HepG2 (cell line): ENCODE data around the gene NCKAP1. TPM values are rescaled to one million over a fixed set of nuclear protein-coding genes. Genes with fewer than 3 reads are reported as not detected.

Experiments
- ATAC-seq: fragments of 200-7000 bp; cut with Tn5 transposase; 3 replicates; pipeline ENCODE4 v1.9.1; 2020; ENCODE audit warnings: mild to moderate bottlenecking, moderate library complexity
- BruUV-seq: library from RNA; stranded (reverse); fragments of 400-500 nt; replicated peaks from 2 replicates; lab custom pipeline; 2021; lab: Mats Ljungman, UMichigan
- CTCF ChIA-PET: fragments of 300-600 bp; formaldehyde crosslinking; extraction: SDS; loops from one replicate; lab custom pipeline; 2021; ENCODE audit warnings: low total read pairs, inconsistent platforms, low intra/inter-chr PET ratio; lab: Yijun Ruan, JAX
- POLR2A ChIA-PET: fragments of 350-600 bp; sonication (Branson Sonifier 250); formaldehyde crosslinking; loops from one replicate; lab custom pipeline; 2020; ENCODE audit warnings: antibody characterized with exemption, inconsistent platforms; lab: Yijun Ruan, JAX
- DNase-seq: peaks from one replicate; pipeline ENCODE4 v3.0.0-alpha.2; 2015; ENCODE audit warnings: low spot score
- FAIRE-seq: peaks from 3 replicates; lab custom pipeline; 2011; peaks lifted over from hg19 to GRCh38; lab: Jason Lieb, UNC
- H2AFZ ChIP-seq: one replicate; pipeline ENCODE4 v1.6.1; 2011; ENCODE audit warnings: low read length, inconsistent platforms
- H3K27ac ChIP-seq: fragments of 300-600 bp; 3 replicates; pipeline ENCODE4 v1.8.0; 2011; ENCODE audit warnings: mixed run types, mild to moderate bottlenecking, mixed read lengths, low read length, inconsistent platforms; ENCODE audit not compliant: insufficient read depth; ENCODE audit errors: extremely low read length
- H3K27me3 ChIP-seq, 2 experiments: fragments of 200-600 bp in 1 of 2; 2 replicates in 1 of 2; 3 replicates in 1 of 2; pipeline versions ENCODE4 v1.6.0 to v1.8.0; 2011; ENCODE audit warnings: low read length in 2 of 2, mild to moderate bottlenecking in 2 of 2, moderate library complexity in 2 of 2, inconsistent platforms in 1 of 2; ENCODE audit not compliant: insufficient read depth in 2 of 2, control insufficient read depth in 1 of 2
- H3K36me3 ChIP-seq, 2 experiments: fragments of 200-600 bp in 1 of 2; replicated peaks in 1 of 2; 2 replicates in 1 of 2; 3 replicates in 1 of 2; pipeline versions ENCODE4 v1.5.1 to v1.8.0; 2011; ENCODE audit warnings: low read length in 2 of 2, inconsistent platforms in 1 of 2; ENCODE audit not compliant: insufficient read depth in 2 of 2, control insufficient read depth in 1 of 2
- H3K4me1 ChIP-seq: 2 replicates; pipeline ENCODE4 v1.5.1; 2012; ENCODE audit warnings: low read length, inconsistent platforms; ENCODE audit not compliant: insufficient read depth
- H3K4me2 ChIP-seq: 2 replicates; pipeline ENCODE4 v1.6.0; 2011; ENCODE audit warnings: low read depth, low read length, inconsistent platforms
- H3K4me3 ChIP-seq, 3 experiments: fragments of 200-600 bp in 1 of 3; sonication (generic), shearing (Covaris generic) in 1 of 3; replicated peaks in 1 of 3; 2 replicates each; pipeline ENCODE4 v1.5.1; 2011 to 2016; ENCODE audit warnings: low read length in 3 of 3, inconsistent platforms in 2 of 3, low read depth in 2 of 3, mild to moderate bottlenecking in 2 of 3, control low read depth in 1 of 3, mixed read lengths in 1 of 3; ENCODE audit not compliant: insufficient read depth in 1 of 3
- H3K79me2 ChIP-seq: one replicate; pipeline ENCODE4 v1.6.1; 2011; ENCODE audit warnings: low read length, inconsistent platforms; ENCODE audit not compliant: insufficient read depth
- H3K9ac ChIP-seq: 2 replicates; pipeline ENCODE4 v1.6.0; 2011; ENCODE audit warnings: mild to moderate bottlenecking, low read depth, low read length, inconsistent platforms; ENCODE audit not compliant: insufficient read depth
- H3K9me3 ChIP-seq: 2 replicates; pipeline ENCODE4 v1.5.1; 2012; ENCODE audit warnings: mild to moderate bottlenecking, low read length
- H4K20me1 ChIP-seq: 2 replicates; pipeline ENCODE4 v1.6.0; 2011; ENCODE audit warnings: inconsistent platforms, mild to moderate bottlenecking, low read length, moderate library complexity; ENCODE audit not compliant: insufficient read depth
- AFF4 ChIP-seq: sonication (generic); formaldehyde crosslinking; IDR thresholded peaks from 2 replicates; pipeline ENCODE4 v1.4.0; 2020; ENCODE audit warnings: missing genetic modification reagents
- E2F2 ChIP-seq: sonication (generic); formaldehyde crosslinking; IDR thresholded peaks from 2 replicates; pipeline ENCODE4 v1.4.0; 2020; ENCODE audit warnings: missing genetic modification reagents, borderline replicate concordance
- ISL2 ChIP-seq: sonication (generic); formaldehyde crosslinking; IDR thresholded peaks from 2 replicates; pipeline ENCODE4 v1.5.0; 2020; ENCODE audit warnings: missing genetic modification reagents
- MLLT10 ChIP-seq: sonication (generic); formaldehyde crosslinking; IDR thresholded peaks from 2 replicates; pipeline ENCODE4 v1.4.0; 2020; ENCODE audit warnings: missing genetic modification reagents
- ZNF317 ChIP-seq: sonication (generic); formaldehyde crosslinking; IDR thresholded peaks from 2 replicates; pipeline ENCODE4 v1.5.0; 2020; ENCODE audit warnings: mild to moderate bottlenecking, missing genetic modification reagents
- ZNF720 ChIP-seq: sonication (generic); formaldehyde crosslinking; IDR thresholded peaks from 2 replicates; pipeline ENCODE4 v1.4.0; 2020; ENCODE audit warnings: missing genetic modification reagents
- ZNF800 ChIP-seq: sonication (generic); formaldehyde crosslinking; IDR thresholded peaks from 2 replicates; pipeline ENCODE4 v1.4.0; 2020; ENCODE audit warnings: missing genetic modification reagents
- WGBS: methylation state at CpG from one replicate; pipeline ENCODE4 v1.1.6; 2017; ENCODE audit warnings: low lambda C conversion rate; 5-methylcytosine and 5-hydroxymethylcytosine counted together
- in situ Hi-C: cut with HindIII; loops from 2 replicates; pipeline ENCODE4 v1.10.0; 2017; ENCODE audit warnings: low pct_unique_long_range_greater_than_20kb; ENCODE audit not compliant: extremely low pct_ligation_motif_present
- intact Hi-C: fragments of 100-400 bp; cut with micrococcal nuclease; formaldehyde crosslinking; loops from one replicate; pipeline ENCODE4 v1.10.0; 2022; ENCODE audit not compliant: unreplicated experiment
- polyA plus RNA-seq, 8 experiments: library from polyadenylated mRNA; depleted of rRNA in 3 of 8; stranded (reverse) in 7 of 8; unstranded in 1 of 8; fragments of >200 nt; fragmentation: Illumina TruSeq in 4 of 8; extraction: Trizol in 4 of 8; gene quantifications; 2 replicates each; pipeline versions ENCODE4 v1.2.1 to v1.2.3, GENCODE V29; 2011 to 2016; ENCODE audit warnings: low read depth in 4 of 8, missing spikeins in 1 of 8, mixed read lengths in 1 of 8; ENCODE audit not compliant: insufficient read depth in 1 of 8
- total RNA-seq, 5 experiments: library from RNA; depleted of rRNA; stranded (reverse); fragments of >200 nt; fragmentation: Illumina TruSeq; extraction: Trizol; gene quantifications; 2 replicates each; pipeline ENCODE4 v1.2.3, GENCODE V29; 2016; ENCODE audit warnings: low read depth in 1 of 5

The NCKAP1 gene
- total and polyA plus RNA-seq, 2 of the 13 experiments (the other 11 are each of a cell fraction or from before 2014, with no cell fraction given), result 72.1 to 96.3 TPM

GRCh38 chr2:182971820-182972547, 66.3 kb downstream of the NCKAP1 start (continued):
- no peak for TF ChIP-seq E2F2 (CRISPR knock-in tag)
- no peak for TF ChIP-seq ZNF720 (CRISPR knock-in tag)
- TF ChIP-seq ZNF800 (CRISPR knock-in tag), result no peak
- TF ChIP-seq MLLT10 (CRISPR knock-in tag), result no peak
- TF ChIP-seq, all 625 proteins: peak for 0

- DNase-seq (no peak), FAIRE-seq (no peak), ATAC-seq (no peak)
- POLR2A ChIA-PET, result no interaction called here
- no peaks in the 10 kb centered on the region for H4K20me1 ChIP-seq
- WGBS, result 96% methylated on average over 1 of the region's 1 CpG
- intact Hi-C loops (loop anchor here (10.0 kb wide), 1 partner anchor 786 kb away; no protein-coding TSS in a partner anchor), in situ Hi-C loops (no loop called here)
- H3K4me2 ChIP-seq, result no peak overlapping the region
- peaks cover 3 to 46% of the 10 kb centered on the region in 2 experiments; a peak in 4 of 5 replicates for H3K36me3 ChIP-seq
- no peaks in the 10 kb centered on the region for H3K9me3 ChIP-seq
- H3K79me2 ChIP-seq, result peaks cover 3% of the 10 kb centered on the region
- CTCF ChIA-PET, result no interaction called here
- BruUV-seq, result no TSS peak
- no peak overlapping the region for H2AFZ ChIP-seq
- no peak overlapping the region for H3K27ac ChIP-seq
- H3K27me3 ChIP-seq, result no peaks in the 10 kb centered on the region
- no peak overlapping the region for H3K9ac ChIP-seq
- no peak overlapping the region for H3K4me3 ChIP-seq
- H3K4me1 ChIP-seq, result peaks cover 23% of the 10 kb centered on the region
- TF ChIP-seq ISL2 (CRISPR knock-in tag) (no peak), ZNF317 (CRISPR knock-in tag) (no peak), AFF4 (CRISPR knock-in tag) (no peak)
Measured at GRCh38 chr2:182970486-182970885, 67.8 kb downstream of the NCKAP1 start.
